ENCODE measurements around the gene REN. TPM values are rescaled to one million over a fixed set of nuclear protein-coding genes. Genes with fewer than 3 reads are reported as not detected.

The REN gene
- total and polyA plus RNA-seq, 2 of the 8 experiments (the other 6 are each of a cell fraction or from before 2014, with no cell fraction given) = 0.05 TPM; not detected in 1

Other genes with a start within 250 kb of the REN start
- gene SOX13, start 93.2 kb downstream of the REN start, total RNA-seq (2021; fragmentation: NEBNext Ultra II Directional; extraction: Animal tissue kit (Norgen Biotek cat#: 25700)) = 173 and 180 TPM in 2 replicates
- 113 and 169 TPM in 2 replicates for gene SOX13, start 93.2 kb downstream of the REN start, polyA plus RNA-seq (2011; rRNA removed)
- gene ETNK2, start 14.3 kb downstream of the REN start, total RNA-seq (2021; fragmentation: NEBNext Ultra II Directional; extraction: Animal tissue kit (Norgen Biotek cat#: 25700)) = 20.1 and 23.1 TPM in 2 replicates
- gene ETNK2, start 14.3 kb downstream of the REN start, polyA plus RNA-seq (2011; rRNA removed) = 24.5 and 26.7 TPM in 2 replicates
- gene KISS1, start 30.2 kb upstream of the REN start, total RNA-seq (2021; fragmentation: NEBNext Ultra II Directional; extraction: Animal tissue kit (Norgen Biotek cat#: 25700)) = 0.88 TPM in 1 of 2 replicates, not detected in the other
- 0.71 and 0.83 TPM in 2 replicates for gene KISS1, start 30.2 kb upstream of the REN start, polyA plus RNA-seq (2011; rRNA removed)
- 6.9 and 7.5 TPM in 2 replicates for gene GOLT1A, start 47.7 kb upstream of the REN start, total RNA-seq (2021; fragmentation: NEBNext Ultra II Directional; extraction: Animal tissue kit (Norgen Biotek cat#: 25700))
- gene GOLT1A, start 47.7 kb upstream of the REN start, polyA plus RNA-seq (2011; rRNA removed) = 8.5 and 9.5 TPM in 2 replicates
- 17.0 and 20.2 TPM in 2 replicates for gene PLEKHA6, start 193.6 kb upstream of the REN start, total RNA-seq (2021; fragmentation: NEBNext Ultra II Directional; extraction: Animal tissue kit (Norgen Biotek cat#: 25700))
- 4.8 and 7.6 TPM in 2 replicates for gene PLEKHA6, start 193.6 kb upstream of the REN start, polyA plus RNA-seq (2011; rRNA removed)
- gene PPP1R15B, start 245.5 kb upstream of the REN start, total RNA-seq (2021; fragmentation: NEBNext Ultra II Directional; extraction: Animal tissue kit (Norgen Biotek cat#: 25700)) = 70.1 and 72.2 TPM in 2 replicates
- gene PPP1R15B, start 245.5 kb upstream of the REN start, polyA plus RNA-seq (2011; rRNA removed) = 14.4 and 20.0 TPM in 2 replicates